Activated CD8-positive, alpha-beta T cell treated with anti-CD3 and anti-CD28 coated beads for 36 hours (primary cell): ENCODE results near the gene FARP2. TPM values are rescaled to one million over a fixed set of nuclear protein-coding genes. Genes with fewer than 3 reads are reported as not detected.
A peak's percentile ranks its signal among the peaks of the same experiment; 100 is the strongest.

Experiments used
- ATAC-seq: fragments of 200-7000 bp; cut with Tn5 transposase; one replicate; pipeline ENCODE4 v1.10.0; 2021; ENCODE audit warnings: mild to moderate bottlenecking, moderate library complexity
- CTCF ChIA-PET: fragments of 350-600 bp; sonication (Branson Sonifier 250); formaldehyde crosslinking; loops from one replicate; lab custom pipeline; 2021; ENCODE audit warnings: antibody characterized with exemption; lab: Charles Lee
- POLR2A ChIA-PET: fragments of 350-600 bp; sonication (Branson Sonifier 250); formaldehyde crosslinking; loops from one replicate; lab custom pipeline; 2021; ENCODE audit warnings: antibody characterized with exemption; lab: Charles Lee
- DNase-seq: peaks from one replicate; pipeline ENCODE4 v3.0.0-alpha.2; 2020
- H3K27ac Mint-ChIP-seq: one replicate; pipeline ENCODE4 v1.8.0; 2021; ENCODE audit warnings: mild to moderate bottlenecking, mixed read lengths
- H3K27me3 Mint-ChIP-seq: one replicate; pipeline ENCODE4 v1.8.0; 2021; ENCODE audit warnings: mixed read lengths
- H3K36me3 Mint-ChIP-seq: one replicate; pipeline ENCODE4 v1.8.0; 2021; ENCODE audit warnings: low read depth, mixed read lengths
- H3K4me1 Mint-ChIP-seq: one replicate; pipeline ENCODE4 v1.8.0; 2021; ENCODE audit warnings: low read depth, mixed read lengths
- H3K4me3 Mint-ChIP-seq: one replicate; pipeline ENCODE4 v1.8.0; 2021; ENCODE audit warnings: mild to moderate bottlenecking, moderate library complexity, mixed read lengths
- H3K9me3 Mint-ChIP-seq: one replicate; pipeline ENCODE4 v1.8.0; 2021; ENCODE audit warnings: mixed read lengths
- intact Hi-C: fragments of 100-400 bp; cut with micrococcal nuclease; formaldehyde crosslinking; loops from one replicate; pipeline ENCODE4 v1.10.0; 2022
- total RNA-seq, 2 experiments: library from RNA; stranded (reverse); gene quantifications; one replicate each; pipeline ENCODE4 v1.2.3, GENCODE V29; 2021
- TF ChIP-seq, protein P1 (sequence below): fragments of 200-600 bp; IDR thresholded peaks from one replicate; pipeline ENCODE4 v1.8.0; 2022; ENCODE audit warnings: antibody characterized with exemption, mild to moderate bottlenecking

Gene FARP2
- total RNA-seq, 2 experiments from 2014 or later: 31.9 to 32.8 TPM

DNA sequence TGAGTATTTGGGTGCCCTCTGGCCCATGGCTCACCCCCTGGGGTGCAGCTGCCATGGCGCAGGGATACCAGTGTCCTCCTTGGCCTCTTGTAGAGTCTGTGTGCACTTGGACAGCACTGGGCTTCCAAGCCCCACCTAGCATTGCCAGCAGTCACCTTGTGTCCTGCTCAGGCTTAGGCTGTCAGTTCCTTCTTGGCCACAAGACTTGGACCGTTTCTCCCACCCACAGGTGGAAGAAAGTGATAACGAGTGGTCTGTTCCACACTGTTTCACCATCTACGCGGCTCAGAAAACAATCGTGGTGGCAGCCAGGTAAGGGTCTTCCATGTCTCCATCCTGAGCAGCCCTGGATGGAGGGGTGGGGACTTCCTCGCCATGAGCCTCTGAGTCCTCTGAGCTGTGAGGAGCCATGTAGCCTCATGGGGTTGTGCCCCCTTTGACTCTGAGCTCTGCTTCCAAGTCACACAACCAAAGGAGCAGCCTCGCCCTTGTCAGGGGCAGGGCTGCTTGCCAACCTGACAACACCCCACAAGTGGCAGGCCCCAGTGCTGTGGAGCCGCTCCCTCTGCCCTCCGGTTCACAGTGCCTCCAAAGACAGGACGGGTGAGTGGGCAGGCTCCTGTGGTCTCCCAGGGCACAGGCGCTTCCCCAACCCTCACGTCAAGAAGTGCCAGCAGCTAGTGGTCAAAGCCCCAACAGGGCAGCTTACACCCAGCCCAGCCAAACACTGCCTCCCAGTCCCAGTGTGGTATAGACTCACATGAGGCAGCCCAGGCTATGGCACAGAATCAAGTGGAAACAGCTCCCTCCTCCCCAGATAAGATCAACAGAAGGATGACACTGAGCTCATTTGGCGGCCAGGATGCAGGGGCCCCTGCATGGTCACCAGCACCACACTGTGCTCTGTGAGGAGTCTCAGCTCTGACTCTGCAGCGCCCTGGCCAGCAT, 133.9 kb downstream of the FARP2 start:
- POLR2A ChIA-PET: interaction anchor here (0.6 kb wide), 1 partner anchor 108 kb away, joined by 3 read pairs; no protein-coding TSS in a partner anchor
- H3K9me3 Mint-ChIP-seq: no peaks in the 10 kb centered on the region
- H3K36me3 Mint-ChIP-seq: peaks cover 2% of the 10 kb centered on the region
- CTCF ChIA-PET: no interaction called here
- intact Hi-C loops: no loop called here
- H3K4me1 Mint-ChIP-seq: no peaks in the 10 kb centered on the region
- ATAC-seq (peak; percentile 17), DNase-seq (no peak)
- H3K4me3 Mint-ChIP-seq: no peak overlapping the region
- TF ChIP-seq, protein P1, sequence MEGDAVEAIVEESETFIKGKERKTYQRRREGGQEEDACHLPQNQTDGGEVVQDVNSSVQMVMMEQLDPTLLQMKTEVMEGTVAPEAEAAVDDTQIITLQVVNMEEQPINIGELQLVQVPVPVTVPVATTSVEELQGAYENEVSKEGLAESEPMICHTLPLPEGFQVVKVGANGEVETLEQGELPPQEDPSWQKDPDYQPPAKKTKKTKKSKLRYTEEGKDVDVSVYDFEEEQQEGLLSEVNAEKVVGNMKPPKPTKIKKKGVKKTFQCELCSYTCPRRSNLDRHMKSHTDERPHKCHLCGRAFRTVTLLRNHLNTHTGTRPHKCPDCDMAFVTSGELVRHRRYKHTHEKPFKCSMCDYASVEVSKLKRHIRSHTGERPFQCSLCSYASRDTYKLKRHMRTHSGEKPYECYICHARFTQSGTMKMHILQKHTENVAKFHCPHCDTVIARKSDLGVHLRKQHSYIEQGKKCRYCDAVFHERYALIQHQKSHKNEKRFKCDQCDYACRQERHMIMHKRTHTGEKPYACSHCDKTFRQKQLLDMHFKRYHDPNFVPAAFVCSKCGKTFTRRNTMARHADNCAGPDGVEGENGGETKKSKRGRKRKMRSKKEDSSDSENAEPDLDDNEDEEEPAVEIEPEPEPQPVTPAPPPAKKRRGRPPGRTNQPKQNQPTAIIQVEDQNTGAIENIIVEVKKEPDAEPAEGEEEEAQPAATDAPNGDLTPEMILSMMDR: no peak
- no peaks in the 10 kb centered on the region for H3K27me3 Mint-ChIP-seq
- no peak overlapping the region for H3K27ac Mint-ChIP-seq

DNA sequence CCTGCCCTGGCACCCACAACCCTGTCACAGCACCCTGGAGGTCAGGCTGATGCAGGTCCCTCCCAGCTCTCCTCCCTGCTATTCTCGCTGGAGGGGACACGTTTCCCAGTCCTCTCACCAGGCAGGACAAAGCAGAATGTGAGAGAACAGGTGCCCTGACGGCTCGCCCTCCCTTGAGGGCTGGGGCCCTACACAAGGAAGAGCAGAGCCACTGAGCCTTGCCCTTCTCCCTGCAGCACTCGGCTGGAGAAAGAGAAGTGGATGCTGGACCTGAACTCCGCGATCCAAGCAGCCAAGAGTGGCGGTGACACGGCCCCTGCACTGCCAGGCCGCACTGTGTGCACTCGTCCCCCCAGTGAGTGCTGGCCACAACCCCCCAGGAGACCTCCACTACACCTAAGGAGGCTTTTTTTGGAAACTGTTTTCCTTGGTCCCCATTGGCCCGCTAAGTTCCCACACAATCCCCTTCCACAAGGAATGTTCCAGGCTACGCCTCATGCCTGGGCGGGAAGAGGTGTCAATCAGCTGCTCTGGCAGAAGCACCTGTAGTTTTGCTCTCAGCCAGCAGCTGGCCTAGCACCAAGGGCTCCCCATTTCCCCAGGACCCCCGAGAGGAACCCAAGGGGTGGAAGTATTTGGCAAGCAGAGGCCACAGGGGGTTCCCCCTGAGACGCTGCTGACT, 134.9 kb downstream of the FARP2 start:
- no peak for DNase-seq
- ChIA-PET POLR2A (no interaction called here), CTCF (no interaction called here)
- no peak for ATAC-seq
- intact Hi-C loops: no loop called here
- Mint-ChIP-seq H3K4me1 (no peaks in the 10 kb centered on the region), H3K27me3 (no peaks in the 10 kb centered on the region), H3K4me3 (no peak overlapping the region), H3K27ac (no peak overlapping the region), H3K36me3 (peaks cover 5% of the 10 kb centered on the region), H3K9me3 (no peaks in the 10 kb centered on the region)
- TF ChIP-seq, protein P1: no peak

DNA sequence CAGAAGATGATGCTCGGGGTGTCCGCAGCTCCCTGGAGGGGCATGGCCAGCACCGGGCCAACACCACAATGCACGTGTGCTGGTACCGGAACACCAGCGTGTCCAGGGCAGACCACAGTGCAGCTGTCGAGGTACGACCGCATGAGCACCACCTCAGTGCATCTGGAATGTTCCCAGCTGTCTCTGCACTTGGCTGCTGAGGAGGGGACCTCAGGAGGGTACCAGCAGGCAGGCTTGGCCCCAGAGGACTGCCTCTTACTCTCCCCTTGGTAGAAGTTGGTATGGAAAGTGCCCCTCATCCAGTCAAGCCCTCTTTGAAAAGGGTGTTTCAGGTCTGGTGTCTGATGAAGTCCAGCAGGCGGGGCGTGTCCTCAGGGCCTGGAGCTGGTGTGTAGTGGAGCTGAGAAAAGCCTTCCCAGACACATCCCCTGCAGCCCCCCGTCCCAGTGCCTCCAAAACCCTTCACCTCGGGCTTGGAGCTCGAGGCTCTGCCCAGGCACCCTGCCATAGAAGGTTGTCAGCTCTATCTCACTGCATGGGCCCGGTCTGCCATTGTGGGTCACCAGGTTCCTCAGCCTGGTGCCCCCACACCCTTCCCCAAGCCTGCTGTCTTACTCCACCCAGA, 135.6 kb downstream of the FARP2 start:
- CTCF ChIA-PET: no interaction called here
- H3K36me3 Mint-ChIP-seq: peaks cover 5% of the 10 kb centered on the region
- H3K27me3 Mint-ChIP-seq: no peaks in the 10 kb centered on the region
- intact Hi-C loops: no loop called here
- H3K4me3 Mint-ChIP-seq: no peak overlapping the region
- H3K9me3 Mint-ChIP-seq: no peaks in the 10 kb centered on the region
- POLR2A ChIA-PET: no interaction called here
- H3K27ac Mint-ChIP-seq: no peak overlapping the region
- TF ChIP-seq, protein P1: no peak
- no peaks in the 10 kb centered on the region for H3K4me1 Mint-ChIP-seq
- no peak for ATAC-seq
- DNase-seq: no peak

DNA sequence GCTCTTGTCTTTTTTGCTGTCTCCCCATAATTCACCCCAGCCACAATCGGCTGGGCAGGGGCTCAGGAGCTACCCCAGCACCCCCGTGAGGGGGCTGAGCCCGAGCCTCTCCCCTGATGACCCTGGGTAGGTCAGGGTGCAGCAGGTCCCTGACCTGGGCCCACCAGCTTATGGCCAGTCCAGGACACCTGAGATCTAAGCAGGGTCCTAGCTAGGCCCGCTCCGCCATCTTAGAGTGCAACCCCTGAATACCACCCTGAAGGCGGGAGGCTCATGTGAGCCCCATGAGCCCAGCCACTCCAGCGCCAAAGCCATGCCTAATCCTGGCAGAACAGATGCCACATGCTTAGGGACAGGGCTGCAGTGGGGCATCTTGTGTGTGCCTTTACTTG, 136.1 kb downstream of the FARP2 start:
- ATAC-seq (no peak), DNase-seq (no peak)
- no peak overlapping the region for H3K27ac Mint-ChIP-seq
- H3K4me1 Mint-ChIP-seq: no peaks in the 10 kb centered on the region
- intact Hi-C loops: no loop called here
- no peak overlapping the region for H3K4me3 Mint-ChIP-seq
- no peaks in the 10 kb centered on the region for H3K27me3 Mint-ChIP-seq
- ChIA-PET CTCF (no interaction called here), POLR2A (no interaction called here)
- H3K9me3 Mint-ChIP-seq: no peaks in the 10 kb centered on the region
- TF ChIP-seq, protein P1: no peak
- H3K36me3 Mint-ChIP-seq: peaks cover 5% of the 10 kb centered on the region
